HL-60/S4 (cell line): ENCODE results near the gene MID1.
"Not testable (repeated sequence)": the region's sequence is repeated elsewhere in the genome, so short reads cannot be mapped to it uniquely, and the experiment has no call there.

ENCODE experiments used
- in situ Hi-C: fragments of 300-500 bp; cut with MboI; formaldehyde crosslinking; loops from 2 replicates; pipeline ENCODE4 v1.14.3; 2022; ENCODE audit warnings: low sequenced_read_pairs

MID1 gene

GRCh38 chrX:10618961-10619360, 1.4 kb downstream of the MID1 start:
- in situ Hi-C loops, result loop anchor here (25.0 kb wide), 1 partner anchor 432 kb away; no protein-coding TSS in a partner anchor

- in situ Hi-C loops, result loop anchor here (25.0 kb wide), 1 partner anchor 431 kb away; no protein-coding TSS in a partner anchor
Measured at GRCh38 chrX:10617999-10618351, 2.4 kb downstream of the MID1 start.

DNA sequence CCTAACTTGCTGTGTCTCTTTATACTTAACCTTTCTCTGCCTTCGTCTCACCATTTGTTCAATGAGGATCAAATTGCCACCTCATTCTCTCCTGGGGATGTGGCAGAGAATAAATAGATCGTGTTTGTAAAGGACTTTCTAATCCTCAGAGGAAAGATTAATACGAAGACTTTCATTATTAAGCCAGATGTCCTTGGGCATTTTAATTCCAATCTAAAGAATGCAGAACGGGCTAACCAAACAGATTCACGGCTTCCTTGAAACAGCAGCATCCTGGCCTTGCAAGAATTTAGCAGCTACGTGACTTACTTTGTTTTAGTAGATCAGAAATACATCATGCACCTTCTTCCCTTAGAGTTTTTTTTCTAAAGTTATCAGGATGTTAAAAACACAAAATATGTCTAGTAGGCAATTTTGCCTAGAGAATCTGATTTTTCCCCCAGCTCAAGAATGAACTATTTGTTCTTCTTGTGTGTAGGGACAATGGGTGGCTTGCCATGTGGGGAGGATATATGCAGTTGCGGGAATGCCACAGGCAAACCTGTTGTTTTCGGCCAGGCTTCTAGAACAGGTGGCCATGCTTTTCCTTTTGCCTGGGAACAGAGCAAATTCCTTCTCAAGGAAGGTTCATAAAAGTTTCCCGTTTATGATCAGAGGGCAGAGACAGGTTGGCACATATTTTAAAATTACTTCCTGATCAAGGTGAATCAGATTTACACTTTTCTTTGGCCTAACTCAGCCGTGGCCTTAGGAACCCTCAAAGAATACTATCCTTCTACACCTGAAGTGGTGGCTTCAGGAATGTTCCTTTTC, 3.0 kb downstream of the MID1 start:
- in situ Hi-C loops, result loop anchor here (25.0 kb wide), 1 partner anchor 430 kb away; no protein-coding TSS in a partner anchor

- in situ Hi-C loops, result loop anchor here (25.0 kb wide), 1 partner anchor 429 kb away; no protein-coding TSS in a partner anchor
Measured at GRCh38 chrX:10615931-10616774, 4.2 kb downstream of the MID1 start.

DNA sequence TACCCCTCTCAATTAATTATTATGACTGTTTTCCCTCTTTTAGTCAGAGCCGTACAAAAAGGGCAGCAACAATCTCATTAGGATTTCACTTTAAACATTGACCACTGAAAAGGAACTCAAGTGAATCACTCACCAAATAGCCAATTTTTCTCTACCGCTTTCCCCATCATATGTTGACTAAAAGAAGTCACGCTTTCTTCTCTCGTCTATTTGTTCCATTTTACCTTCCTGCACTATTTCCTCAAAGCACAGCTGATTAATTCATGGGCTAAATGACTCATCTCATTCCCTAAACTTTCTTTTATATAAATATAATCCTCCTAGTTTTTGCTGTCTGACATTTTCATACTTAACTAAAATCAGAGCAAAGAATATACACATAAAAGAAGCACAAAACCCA, 8.2 kb downstream of the MID1 start:
- in situ Hi-C loops, result loop anchor here (25.0 kb wide), 1 partner anchor 425 kb away; no protein-coding TSS in a partner anchor

DNA sequence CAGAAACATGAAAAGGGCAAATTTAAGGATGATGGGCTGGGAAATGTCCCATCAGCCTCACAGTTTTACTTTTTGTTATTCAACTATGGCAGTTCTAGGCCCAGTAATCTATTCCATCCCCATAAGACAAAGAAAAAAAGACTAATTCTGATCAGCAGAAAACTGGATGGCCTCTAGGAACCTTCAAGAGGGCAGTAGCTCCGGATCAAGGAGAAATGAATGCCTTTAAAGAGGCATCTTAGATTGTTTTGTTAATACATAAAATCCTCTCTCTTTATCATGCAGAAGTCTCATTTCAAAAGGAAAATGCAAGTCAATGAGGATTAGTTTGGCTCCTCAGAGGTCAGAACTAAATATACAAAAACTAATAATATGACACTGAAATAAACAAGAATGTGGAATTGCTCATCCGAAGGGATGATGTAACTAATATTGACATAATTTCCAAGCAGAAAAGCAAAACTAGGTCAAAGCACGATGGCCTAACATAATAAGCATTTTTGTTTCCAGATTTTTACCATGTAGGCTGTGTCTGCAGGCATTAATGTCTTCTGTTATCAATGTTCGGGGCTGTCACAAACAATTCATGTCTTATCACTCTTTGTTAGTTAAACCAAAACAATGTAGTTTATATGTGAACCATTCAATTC, 8.8 kb downstream of the MID1 start:
- in situ Hi-C loops, result loop anchor here (25.0 kb wide), 1 partner anchor 424 kb away; no protein-coding TSS in a partner anchor

DNA sequence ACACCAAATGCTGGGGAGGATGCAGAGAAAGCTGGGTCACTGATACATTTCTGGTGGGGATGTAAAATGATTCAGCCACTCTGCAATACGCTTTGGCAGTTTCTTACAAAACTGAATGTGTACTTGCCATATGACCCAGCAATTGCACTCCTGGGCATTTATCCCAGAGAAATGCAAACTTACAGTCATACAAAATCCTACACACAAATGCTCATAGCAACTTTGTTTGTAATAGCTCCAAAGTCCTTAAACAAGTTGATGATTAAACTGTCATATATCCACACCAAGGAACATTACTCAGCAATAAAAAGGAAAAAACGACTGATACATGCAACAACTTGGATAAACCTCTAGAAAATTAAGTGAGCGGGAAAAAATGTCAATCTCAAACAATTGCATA, 12.3 kb downstream of the MID1 start:
- in situ Hi-C loops, result loop anchor here (25.0 kb wide), 1 partner anchor 421 kb away; no protein-coding TSS in a partner anchor

GRCh38 chrX:10607233-10607632, 13.2 kb downstream of the MID1 start:
- in situ Hi-C loops, result loop anchor here (25.0 kb wide), 1 partner anchor 420 kb away; no protein-coding TSS in a partner anchor

GRCh38 chrX:10603612-10604011, 16.8 kb downstream of the MID1 start:
- in situ Hi-C loops, result loop anchor here (25.0 kb wide), 1 partner anchor 416 kb away; no protein-coding TSS in a partner anchor

GRCh38 chrX:10602646-10603045, 17.7 kb downstream of the MID1 start:
- in situ Hi-C loops, result loop anchor here (25.0 kb wide), 1 partner anchor 415 kb away; no protein-coding TSS in a partner anchor

- in situ Hi-C loops, result loop anchor here (25.0 kb wide), 1 partner anchor 413 kb away; no protein-coding TSS in a partner anchor
Measured at GRCh38 chrX:10600479-10600878, 19.9 kb downstream of the MID1 start.

DNA sequence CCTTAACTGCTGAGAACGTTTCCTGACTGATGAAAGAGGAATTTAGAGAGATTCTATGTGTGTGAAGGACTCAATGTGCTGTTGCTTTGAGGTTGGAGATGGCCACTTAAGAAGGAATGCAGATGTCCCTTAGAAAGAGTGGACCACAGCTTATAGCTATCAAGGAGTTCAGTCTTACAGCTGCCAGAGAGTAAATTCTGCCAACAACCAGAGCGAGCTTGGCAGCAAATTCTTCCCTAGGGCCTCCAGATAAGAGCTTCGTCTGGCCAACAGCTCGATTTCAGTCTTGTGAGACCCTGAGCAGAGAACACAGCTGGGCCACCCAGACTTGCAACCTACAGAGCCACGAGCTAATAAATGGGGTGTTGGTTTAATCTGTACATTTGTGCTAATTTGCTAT, 21.8 kb downstream of the MID1 start:
- in situ Hi-C loops, result no loop called here

- in situ Hi-C loops, result no loop called here
Measured at GRCh38 chrX:10597871-10598270, 22.5 kb downstream of the MID1 start.

DNA sequence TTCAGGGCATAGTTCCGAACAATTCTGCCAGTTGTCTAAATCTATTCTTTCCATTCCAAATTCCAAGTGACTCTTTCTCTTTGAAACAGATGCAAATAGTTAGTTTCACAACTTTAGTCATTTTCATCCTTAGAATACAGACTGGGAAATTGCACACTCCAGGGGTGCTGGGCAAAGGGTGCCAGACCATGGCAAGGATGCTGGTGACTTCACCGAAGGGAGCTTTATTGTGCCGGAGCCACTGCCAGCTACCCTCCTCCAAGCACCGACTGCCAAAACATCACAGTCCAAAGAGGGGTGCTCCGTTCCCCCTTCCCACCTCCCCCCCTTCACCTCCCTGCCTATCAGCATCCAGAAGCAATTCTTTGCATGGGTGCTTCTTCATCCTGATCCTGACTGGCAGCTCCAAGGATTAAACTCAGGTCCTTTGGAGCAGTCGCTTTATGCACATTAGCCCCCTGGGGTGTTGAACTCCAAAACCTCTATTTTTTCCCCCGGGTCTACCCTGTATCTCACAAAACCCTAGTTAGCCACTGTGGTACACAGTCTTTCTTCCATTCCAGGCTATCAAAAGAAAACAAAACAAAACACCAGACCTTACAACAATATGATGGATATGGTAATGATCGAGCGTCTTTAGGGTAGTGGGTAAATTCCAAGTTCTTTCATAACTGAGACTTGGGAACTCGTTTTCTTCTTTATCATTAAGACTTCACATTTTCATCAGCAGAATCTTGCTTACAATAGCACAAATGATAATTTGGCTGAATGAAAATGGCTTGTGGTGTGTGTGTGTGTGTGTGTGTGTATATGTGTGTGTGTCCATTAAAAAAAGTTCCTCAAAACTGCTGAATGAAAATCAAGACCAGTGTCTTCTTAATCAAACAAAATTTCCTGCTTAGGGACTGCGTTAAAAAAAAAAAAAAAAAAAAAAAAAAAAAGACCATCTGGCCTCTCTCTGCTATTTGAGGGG, 28.7 kb downstream of the MID1 start:
- in situ Hi-C loops, result no loop called here

DNA sequence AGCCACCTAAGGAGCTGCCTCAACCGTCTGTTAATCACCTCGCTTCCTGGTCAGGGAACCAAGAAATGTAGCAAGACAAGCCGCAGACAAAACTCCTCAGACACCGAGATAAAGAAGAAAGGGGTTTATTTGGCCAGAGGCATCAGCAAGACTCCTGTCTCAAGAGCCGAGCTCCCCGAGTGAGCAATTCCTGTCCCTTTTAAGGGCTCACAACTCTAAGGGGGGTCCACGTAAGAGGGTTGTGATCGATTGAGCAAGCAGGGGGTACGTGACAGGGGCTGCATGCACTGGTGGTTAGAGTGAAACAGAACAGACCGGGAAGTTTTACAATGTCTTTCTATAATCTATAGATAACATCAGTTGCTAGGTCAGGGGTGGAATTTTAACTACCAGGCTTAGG, 30.6 kb downstream of the MID1 start:
- in situ Hi-C loops, result not testable (repeated sequence)

GRCh38 chrX:10589098-10589497, 31.3 kb downstream of the MID1 start:
- in situ Hi-C loops, result no loop called here

- in situ Hi-C loops, result not testable (repeated sequence)
Measured at GRCh38 chrX:10584882-10585281, 35.5 kb downstream of the MID1 start.

- in situ Hi-C loops, result no loop called here
Measured at GRCh38 chrX:10582945-10583344, 37.4 kb downstream of the MID1 start.

DNA sequence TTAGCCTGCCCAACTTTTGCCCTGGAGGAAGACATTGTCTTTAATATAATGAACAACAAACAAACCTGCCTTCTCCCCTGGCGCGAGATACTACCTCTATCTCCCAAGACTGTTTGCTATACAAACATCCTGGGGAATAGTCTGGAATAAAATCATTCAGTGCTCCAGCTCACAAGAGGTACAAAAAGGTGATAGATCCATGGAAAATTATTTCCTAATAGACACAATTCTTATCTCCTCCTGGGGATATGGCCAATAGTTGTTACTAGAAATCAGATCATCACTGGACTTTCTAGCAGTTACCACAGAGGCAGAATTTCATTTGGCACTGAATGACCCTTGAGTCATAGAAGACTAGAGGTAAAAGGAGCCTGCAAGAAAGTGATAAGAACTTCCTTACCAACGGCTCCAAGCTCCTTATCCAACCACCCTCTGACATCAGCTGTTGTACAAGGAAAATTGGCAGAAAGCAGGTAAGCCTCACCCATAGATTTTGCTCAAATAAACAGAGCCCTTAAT, 38.1 kb downstream of the MID1 start:
- in situ Hi-C loops, result no loop called here
